Ishikawa (cell line): ENCODE data around the gene MGMT.

Source experiments
- CEBPB ChIP-seq: IDR thresholded peaks from 2 replicates; pipeline ENCODE4 v1.6.1; 2012
- EP300 ChIP-seq: IDR thresholded peaks from 2 replicates; pipeline ENCODE4 v1.6.1; 2012; ENCODE audit warnings: borderline replicate concordance
- MAX ChIP-seq: IDR thresholded peaks from 2 replicates; pipeline ENCODE4 v1.6.1; 2012
- NFIC ChIP-seq: IDR thresholded peaks from 2 replicates; pipeline ENCODE4 v1.6.1; 2012
- RAD21 ChIP-seq: IDR thresholded peaks from 2 replicates; pipeline ENCODE4 v1.6.1; 2012; ENCODE audit warnings: low read depth
- YY1 ChIP-seq: IDR thresholded peaks from 2 replicates; pipeline ENCODE4 v1.6.1; 2012; ENCODE audit warnings: low read depth
- ZBTB7A ChIP-seq: IDR thresholded peaks from 2 replicates; pipeline ENCODE4 v1.6.1; 2012; ENCODE audit warnings: low read depth
- TF ChIP-seq, protein P1 (sequence below): IDR thresholded peaks from 2 replicates; pipeline ENCODE4 v1.6.1; 2012; ENCODE audit warnings: low read depth, mild to moderate bottlenecking

DNA sequence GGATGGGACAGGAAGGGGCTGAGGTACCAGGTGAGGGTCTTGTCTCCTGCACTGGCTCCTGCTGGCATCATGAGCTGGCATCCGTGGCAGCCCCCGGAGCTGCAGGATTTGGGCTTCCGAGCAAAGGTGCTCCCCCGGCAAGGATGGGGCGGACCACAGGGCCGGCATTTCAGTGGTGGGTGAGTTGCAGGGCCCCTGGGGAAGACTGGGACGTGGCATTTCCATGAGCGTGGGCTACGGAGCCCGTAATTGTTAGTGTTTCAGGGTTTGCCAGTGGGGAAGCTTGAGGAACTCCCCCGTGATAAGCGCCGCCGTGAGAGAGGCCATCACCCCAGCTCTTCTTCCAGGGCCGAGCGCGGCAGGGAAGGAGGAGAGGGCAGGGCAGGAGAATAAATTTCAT lies 235.6 kb downstream of the MGMT start:
- TF ChIP-seq, protein P1, sequence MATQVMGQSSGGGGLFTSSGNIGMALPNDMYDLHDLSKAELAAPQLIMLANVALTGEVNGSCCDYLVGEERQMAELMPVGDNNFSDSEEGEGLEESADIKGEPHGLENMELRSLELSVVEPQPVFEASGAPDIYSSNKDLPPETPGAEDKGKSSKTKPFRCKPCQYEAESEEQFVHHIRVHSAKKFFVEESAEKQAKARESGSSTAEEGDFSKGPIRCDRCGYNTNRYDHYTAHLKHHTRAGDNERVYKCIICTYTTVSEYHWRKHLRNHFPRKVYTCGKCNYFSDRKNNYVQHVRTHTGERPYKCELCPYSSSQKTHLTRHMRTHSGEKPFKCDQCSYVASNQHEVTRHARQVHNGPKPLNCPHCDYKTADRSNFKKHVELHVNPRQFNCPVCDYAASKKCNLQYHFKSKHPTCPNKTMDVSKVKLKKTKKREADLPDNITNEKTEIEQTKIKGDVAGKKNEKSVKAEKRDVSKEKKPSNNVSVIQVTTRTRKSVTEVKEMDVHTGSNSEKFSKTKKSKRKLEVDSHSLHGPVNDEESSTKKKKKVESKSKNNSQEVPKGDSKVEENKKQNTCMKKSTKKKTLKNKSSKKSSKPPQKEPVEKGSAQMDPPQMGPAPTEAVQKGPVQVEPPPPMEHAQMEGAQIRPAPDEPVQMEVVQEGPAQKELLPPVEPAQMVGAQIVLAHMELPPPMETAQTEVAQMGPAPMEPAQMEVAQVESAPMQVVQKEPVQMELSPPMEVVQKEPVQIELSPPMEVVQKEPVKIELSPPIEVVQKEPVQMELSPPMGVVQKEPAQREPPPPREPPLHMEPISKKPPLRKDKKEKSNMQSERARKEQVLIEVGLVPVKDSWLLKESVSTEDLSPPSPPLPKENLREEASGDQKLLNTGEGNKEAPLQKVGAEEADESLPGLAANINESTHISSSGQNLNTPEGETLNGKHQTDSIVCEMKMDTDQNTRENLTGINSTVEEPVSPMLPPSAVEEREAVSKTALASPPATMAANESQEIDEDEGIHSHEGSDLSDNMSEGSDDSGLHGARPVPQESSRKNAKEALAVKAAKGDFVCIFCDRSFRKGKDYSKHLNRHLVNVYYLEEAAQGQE: no peak
- TF ChIP-seq ZBTB7A (no peak), MAX (no peak), CEBPB (no peak), EP300 (no peak), YY1 (no peak), NFIC (no peak), RAD21 (no peak)
